ENCODE data around the gene CD24. TPM values are rescaled to one million over a fixed set of nuclear protein-coding genes. Genes with fewer than 3 reads are reported as not detected.
A peak's percentile ranks its signal among the peaks of the same experiment; 100 is the strongest.

The CD24 gene
- total and polyA plus RNA-seq, 2 experiments from 2014 or later: 330 to 576 TPM

- no peaks in the 10 kb centered on the region for H3K27me3 ChIP-seq
- H4K20me1 ChIP-seq (ENCODE audit: insufficient read depth, poor library complexity, severe bottlenecking): peaks cover 11% of the 10 kb centered on the region
- H3K9me2 ChIP-seq (replicated peaks; ENCODE audit: insufficient read depth): no peaks in the 10 kb centered on the region
- H3K36me3 ChIP-seq (replicated peaks; ENCODE audit: insufficient read depth, low read depth): no peaks in the 10 kb centered on the region
- H3K79me2 ChIP-seq: peaks cover 36% of the 10 kb centered on the region
- peak; percentile 80 for DNase-seq (ENCODE audit: low spot score)
- H3K4me3 ChIP-seq: peak overlapping the region; percentile 96
- H3K4me2 ChIP-seq: peak overlapping the region; percentile 85
- 2% methylated on average over 49 of the region's 90 CpGs for WGBS (ENCODE audit: low lambda C conversion rate, missing lambda C conversion rate)
- no peaks in the 10 kb centered on the region for H3K9me3 ChIP-seq (ENCODE audit: low read depth)
- H2AFZ ChIP-seq: peak overlapping the region; percentile 4
- no peak for TF ChIP-seq EZH2phosphoT487 (IDR thresholded peaks at IDR 0.05; ENCODE audit: low read depth, severe bottlenecking, unreplicated experiment)
- peak; percentile 40 for TF ChIP-seq CTCF (IDR thresholded peaks at IDR 0.05; ENCODE audit: poor library complexity)
- TF ChIP-seq EZH2 (IDR thresholded peaks at IDR 0.05; ENCODE audit: borderline replicate concordance): no peak
- H3K27ac ChIP-seq: peak overlapping the region; percentile 99
- H3K4me1 ChIP-seq (ENCODE audit: insufficient read depth): peaks cover 18% of the 10 kb centered on the region
These were observed 639 bp upstream of the CD24 start for GRCh38 chr6:106974999-106975737.

GRCh38 chr6:106973836-106974335, 643 bp downstream of the CD24 start:
- DNase-seq (ENCODE audit: low spot score): peak; percentile 50
- H3K27me3 ChIP-seq: no peaks in the 10 kb centered on the region
- no peaks in the 10 kb centered on the region for H3K9me2 ChIP-seq (replicated peaks; ENCODE audit: insufficient read depth)
- under 1% methylated on average over 32 of the region's 32 CpGs for WGBS (ENCODE audit: low lambda C conversion rate, missing lambda C conversion rate)
- H3K79me2 ChIP-seq: peaks cover 37% of the 10 kb centered on the region
- no peak for TF ChIP-seq EZH2 (IDR thresholded peaks at IDR 0.05; ENCODE audit: borderline replicate concordance)
- TF ChIP-seq CTCF (IDR thresholded peaks at IDR 0.05; ENCODE audit: poor library complexity): no peak
- peaks cover 18% of the 10 kb centered on the region for H3K4me1 ChIP-seq (ENCODE audit: insufficient read depth)
- H3K4me2 ChIP-seq: peak overlapping the region; percentile 85
- H4K20me1 ChIP-seq (ENCODE audit: insufficient read depth, poor library complexity, severe bottlenecking): peaks cover 11% of the 10 kb centered on the region
- H3K36me3 ChIP-seq (replicated peaks; ENCODE audit: insufficient read depth, low read depth): no peaks in the 10 kb centered on the region
- H3K9me3 ChIP-seq (ENCODE audit: low read depth): no peaks in the 10 kb centered on the region
- peak overlapping the region; percentile 91 for H3K4me3 ChIP-seq
- H3K27ac ChIP-seq: peak overlapping the region; percentile 97
- peak overlapping the region; percentile 55 for H2AFZ ChIP-seq

GRCh38 chr6:106973018-106973835, 1.3 kb downstream of the CD24 start:
- peak overlapping the region; percentile 91 for H3K4me3 ChIP-seq
- no peaks in the 10 kb centered on the region for H3K36me3 ChIP-seq (replicated peaks; ENCODE audit: insufficient read depth, low read depth)
- peak; percentile 49 for DNase-seq (ENCODE audit: low spot score)
- no peaks in the 10 kb centered on the region for H3K9me2 ChIP-seq (replicated peaks; ENCODE audit: insufficient read depth)
- 1% methylated on average over 49 of the region's 49 CpGs for WGBS (ENCODE audit: low lambda C conversion rate, missing lambda C conversion rate)
- peak overlapping the region; percentile 97 for H3K27ac ChIP-seq
- TF ChIP-seq EZH2 (IDR thresholded peaks at IDR 0.05; ENCODE audit: borderline replicate concordance) (no peak), EZH2phosphoT487 (IDR thresholded peaks at IDR 0.05; ENCODE audit: low read depth, severe bottlenecking, unreplicated experiment) (no peak), CTCF (IDR thresholded peaks at IDR 0.05; ENCODE audit: poor library complexity) (no peak)
- no peaks in the 10 kb centered on the region for H3K9me3 ChIP-seq (ENCODE audit: low read depth)
- no peaks in the 10 kb centered on the region for H3K27me3 ChIP-seq
- H3K79me2 ChIP-seq: peaks cover 37% of the 10 kb centered on the region
- H4K20me1 ChIP-seq (ENCODE audit: insufficient read depth, poor library complexity, severe bottlenecking): peaks cover 11% of the 10 kb centered on the region
- peaks cover 18% of the 10 kb centered on the region for H3K4me1 ChIP-seq (ENCODE audit: insufficient read depth)
- H3K4me2 ChIP-seq: peak overlapping the region; percentile 85
- peak overlapping the region; percentile 55 for H2AFZ ChIP-seq

Measured in hepatocyte (in vitro differentiated cells).